SK-MEL-5 (cell line): ENCODE results near the gene FXYD5. TPM values are rescaled to one million over a fixed set of nuclear protein-coding genes. Genes with fewer than 3 reads are reported as not detected.

ENCODE experiments used
- DNase-seq: peaks from one replicate; pipeline ENCODE4 v3.0.0-alpha.2; 2016; ENCODE audit warnings: low read depth, low spot score
- in situ Hi-C: cut with HindIII; loops from 2 replicates; pipeline ENCODE4 v1.10.0; 2016; ENCODE audit warnings: low sequenced_read_pairs, high pct_unique_total_duplicates, low pct_unique_long_range_greater_than_20kb
- small RNA-seq, 2 experiments: library from RNA; depleted of rRNA; stranded (forward); fragments of <200 nt; gene quantifications; one replicate each; pipeline ENCODE3, GENCODE V24; 2014
- total RNA-seq: library from RNA; depleted of rRNA; stranded (reverse); fragments of >200 nt; shearing (Covaris generic); gene quantifications from 2 replicates; pipeline ENCODE4 v1.2.3, GENCODE V29; 2014; rRNA removed

FXYD5 gene
- total RNA-seq, 1 experiment from 2014 or later: 79.3 TPM

- DNase-seq: no peak
- in situ Hi-C loops: no loop called here
These were observed 61.7 kb downstream of the FXYD5 start for GRCh38 chr19:35216016-35216832.

GRCh38 chr19:35216833-35217648, 62.5 kb downstream of the FXYD5 start:
- in situ Hi-C loops: no loop called here
- peak; percentile 37 for DNase-seq

GRCh38 chr19:35217649-35217990, 63.1 kb downstream of the FXYD5 start:
- in situ Hi-C loops: no loop called here
- DNase-seq: no peak

GRCh38 chr19:35219008-35219407, 64.5 kb downstream of the FXYD5 start:
- DNase-seq: no peak
- in situ Hi-C loops: no loop called here

Small RNA genes within 50 kb of the gene (small RNA-seq; reads per million reads assigned to genes)
- 0 reads per million in 2 experiments for gene AC020907.2

Other genes starting within 250 kb of the FXYD5 start
- gene ZNF30, start 227.8 kb upstream of the FXYD5 start, total RNA-seq: 3.2 and 3.9 TPM in 2 replicates
- 2.5 and 2.6 TPM in 2 replicates for gene ZNF792, start 190.5 kb upstream of the FXYD5 start, total RNA-seq
- 18.8 and 20.6 TPM in 2 replicates for gene GRAMD1A, start 154.4 kb upstream of the FXYD5 start, total RNA-seq
- 0.21 and 1.3 TPM in 2 replicates for gene SCN1B, start 124.3 kb upstream of the FXYD5 start, total RNA-seq
- gene HPN, start 113.0 kb upstream of the FXYD5 start, total RNA-seq: not detected in 2 replicates
- gene FXYD3, start 38.9 kb upstream of the FXYD5 start, total RNA-seq: not detected in 2 replicates
- gene LGI4, start 19.7 kb upstream of the FXYD5 start, total RNA-seq: 0.11 TPM in 1 of 2 replicates, not detected in the other
- gene FXYD1, start 15.9 kb upstream of the FXYD5 start, total RNA-seq: not detected in 2 replicates
- not detected in 2 replicates for gene FXYD7, start 11.5 kb upstream of the FXYD5 start, total RNA-seq
- not detected in 2 replicates for gene FAM187B, start 74.0 kb downstream of the FXYD5 start, total RNA-seq
- 0.98 and 1.2 TPM in 2 replicates for gene LSR, start 94.3 kb downstream of the FXYD5 start, total RNA-seq
- 78.1 and 82.7 TPM in 2 replicates for gene USF2, start 114.2 kb downstream of the FXYD5 start, total RNA-seq
- not detected in 2 replicates for gene HAMP, start 127.8 kb downstream of the FXYD5 start, total RNA-seq
- gene MAG, start 137.4 kb downstream of the FXYD5 start, total RNA-seq: not detected in 2 replicates
- 4.4 and 5.5 TPM in 2 replicates for gene CD22, start 174.5 kb downstream of the FXYD5 start, total RNA-seq
- gene FFAR1, start 193.2 kb downstream of the FXYD5 start, total RNA-seq: not detected in 2 replicates
- gene FFAR3, start 203.7 kb downstream of the FXYD5 start, total RNA-seq: not detected in 2 replicates
- gene GPR42, start 216.3 kb downstream of the FXYD5 start, total RNA-seq: not detected in 2 replicates